T-cell (primary cell): ENCODE results near the gene HS6ST1. TPM values are rescaled to one million over a fixed set of nuclear protein-coding genes. Genes with fewer than 3 reads are reported as not detected.

Experiments
- ATAC-seq, 4 experiments: fragments of 200-7000 bp in 3 of 4; fragments of 150-1000 bp in 1 of 4; cut with Tn5 transposase; replicated peaks in 1 of 4; 1 replicate in 3 of 4; 2 replicates in 1 of 4; pipeline ENCODE4 v1.10.0; 2021; ENCODE audit warnings: moderate library complexity in 3 of 4, mild to moderate bottlenecking in 2 of 4, moderate number of reproducible peaks in 1 of 4
- CTCF ChIA-PET, 2 donors: fragments of 300-600 bp; sonication (Branson Sonifier 250); formaldehyde crosslinking; loops; one replicate each; lab custom pipeline; 2022; ENCODE audit warnings: antibody characterized with exemption in 2 of 2; lab: Charles Lee
- POLR2A ChIA-PET, 2 donors: fragments of 300-600 bp; sonication (Branson Sonifier 250); formaldehyde crosslinking; loops; one replicate each; lab custom pipeline; 2022; ENCODE audit warnings: antibody characterized with exemption in 2 of 2; lab: Charles Lee
- DNase-seq, 35 experiments: peaks; one replicate each; pipeline versions ENCODE4 v3.0.0 to v3.0.0-alpha.2; 2013 to 2023
- H3K27ac ChIP-seq: one replicate; pipeline ENCODE4 v1.5.1; 2013; ENCODE audit warnings: low read length
- H3K27me3 ChIP-seq, 2 experiments: replicated peaks in 1 of 2; 1 replicate in 1 of 2; 2 replicates in 1 of 2; pipeline versions ENCODE4 v1.6.1 to v1.7.0; 2013; ENCODE audit warnings: low read length in 1 of 2, mixed read lengths in 1 of 2; ENCODE audit not compliant: control insufficient read depth in 2 of 2, insufficient read depth in 2 of 2; ENCODE audit errors: extremely low read depth in 1 of 2
- H3K36me3 ChIP-seq, 2 donors: 1 replicate in 1 of 2; 2 replicates in 1 of 2; pipeline versions ENCODE4 v1.6.1 to v1.7.0; 2013; ENCODE audit warnings: low read length in 1 of 2; ENCODE audit not compliant: control insufficient read depth in 2 of 2, insufficient read depth in 1 of 2; ENCODE audit errors: extremely low read depth in 1 of 2
- H3K4me1 ChIP-seq, 2 experiments: 1 replicate in 1 of 2; 2 replicates in 1 of 2; pipeline versions ENCODE4 v1.6.1 to v1.7.0; 2013; ENCODE audit warnings: low read length in 2 of 2, mixed read lengths in 1 of 2; ENCODE audit not compliant: insufficient read depth in 2 of 2, control insufficient read depth in 1 of 2; ENCODE audit errors: extremely low read depth in 1 of 2
- H3K4me3 ChIP-seq, 2 donors: 1 replicate in 1 of 2; 2 replicates in 1 of 2; pipeline versions ENCODE4 v1.5.1 to v1.7.0; 2013; ENCODE audit warnings: mild to moderate bottlenecking in 2 of 2, low read length in 1 of 2, moderate library complexity in 1 of 2; ENCODE audit not compliant: control insufficient read depth in 1 of 2; ENCODE audit errors: extremely low read depth in 1 of 2
- H3K9me3 ChIP-seq: 2 replicates; pipeline ENCODE4 v1.7.0; 2013
- H3K27ac Mint-ChIP-seq, 2 donors: one replicate each; pipeline ENCODE4 v1.8.0; 2020 to 2021; ENCODE audit warnings: mild to moderate bottlenecking in 2 of 2, mixed read lengths in 2 of 2
- H3K27me3 Mint-ChIP-seq, 2 donors: one replicate each; pipeline ENCODE4 v1.8.0; 2021 to 2022; ENCODE audit warnings: mixed read lengths in 2 of 2
- H3K36me3 Mint-ChIP-seq: one replicate; pipeline ENCODE4 v1.8.0; 2021; ENCODE audit warnings: mixed read lengths
- H3K4me1 Mint-ChIP-seq, 3 donors: one replicate each; pipeline ENCODE4 v1.8.0; 2020 to 2022; ENCODE audit warnings: mixed read lengths in 3 of 3, mild to moderate bottlenecking in 1 of 3
- H3K4me3 Mint-ChIP-seq, 3 donors: one replicate each; pipeline ENCODE4 v1.8.0; 2020 to 2022; ENCODE audit warnings: mild to moderate bottlenecking in 3 of 3, mixed read lengths in 3 of 3, moderate library complexity in 3 of 3
- H3K9me3 Mint-ChIP-seq, 3 donors: one replicate each; pipeline ENCODE4 v1.8.0; 2020 to 2022; ENCODE audit warnings: mixed read lengths in 3 of 3
- WGBS: methylation state at CpG from one replicate; pipeline ENCODE4 v1.1.5; 2013; ENCODE audit warnings: missing lambda C conversion rate; ENCODE audit not compliant: insufficient coverage; 5-methylcytosine and 5-hydroxymethylcytosine counted together
- total RNA-seq, 35 experiments: library from RNA in 6 of 35; stranded (reverse) in 6 of 35; fragments of 120-200 nt in 1 of 35; gene quantifications; one replicate each; pipeline versions ENCODE4 v1.2.1 to v1.2.4 and lab custom pipeline; 2013 to 2026

The HS6ST1 gene
- total RNA-seq, 5 donors from 2014 or later (not counting 1 experiment from before 2014, with no cell fraction given), result 7.6 to 15.6 (median 15.4) TPM

GRCh38 chr2:128358941-128359731 is 40.5 kb upstream of the HS6ST1 start:
- Histone ChIP-seq H3K27ac (no peak overlapping the region), H3K36me3 (no peaks in the 10 kb centered on the region), H3K27me3 (peaks cover 0 to 39% of the 10 kb centered on the region in 2 experiments), H3K9me3 (no peaks in the 10 kb centered on the region), H3K4me1 (no peaks in the 10 kb centered on the region), H3K4me3 (no peak overlapping the region)
- WGBS, result 78% methylated on average over 10 of the region's 16 CpGs
- POLR2A ChIA-PET, result no interaction called here
- Mint-ChIP-seq H3K36me3 (no peaks in the 10 kb centered on the region), H3K27ac (no peak overlapping the region), H3K9me3 (peaks cover 0 to 2% (median 0%) of the 10 kb centered on the region in 3 donors), H3K4me1 (no peaks in the 10 kb centered on the region), H3K4me3 (no peak overlapping the region), H3K27me3 (peaks cover 0 to 14% of the 10 kb centered on the region in 2 donors)
- DNase-seq, result peak in 2 of 35 experiments; percentile 9 to 18
- CTCF ChIA-PET, result no interaction called here
- no peak for ATAC-seq

DNA sequence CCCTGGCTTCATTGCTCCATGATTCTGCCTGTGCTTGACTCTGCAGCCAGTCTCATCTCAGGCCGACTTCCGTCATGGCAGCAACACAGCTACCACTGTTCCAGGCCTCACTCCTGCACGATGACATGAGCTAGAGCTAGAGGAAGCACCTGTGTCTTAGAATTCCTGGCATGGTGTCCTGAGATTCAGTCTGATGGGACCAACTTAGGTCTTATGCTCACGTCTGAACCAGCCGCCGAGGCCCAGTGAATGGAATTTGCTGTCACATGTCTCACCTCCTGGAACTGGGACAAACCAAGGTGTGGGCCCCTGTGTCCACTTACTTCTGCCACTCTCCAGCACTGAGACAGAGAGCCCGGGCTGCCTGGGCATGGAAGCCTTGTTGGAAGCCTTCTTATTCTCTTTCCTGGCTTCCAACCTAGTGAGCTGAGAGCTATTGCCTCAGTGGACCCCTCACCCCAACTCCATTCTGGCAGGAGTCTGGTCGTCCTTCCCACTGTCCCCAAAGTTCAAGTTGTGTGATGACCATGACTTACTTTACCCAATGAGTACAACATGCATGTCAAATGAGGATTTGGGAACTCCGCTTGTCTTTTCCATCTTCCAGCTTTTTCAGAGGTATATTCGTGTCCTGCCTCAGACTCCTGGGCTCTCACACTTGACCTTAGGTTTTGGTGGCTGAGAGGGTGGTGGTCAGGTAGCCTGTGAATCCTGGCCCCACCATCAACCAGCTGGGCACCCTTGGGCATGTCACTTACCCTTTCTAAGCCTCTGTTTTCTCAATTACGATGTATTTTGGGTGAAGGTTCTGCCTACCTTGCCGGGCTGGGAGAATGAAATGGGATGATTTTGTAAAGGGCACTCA is 39.1 kb upstream of the HS6ST1 start:
- Histone ChIP-seq H3K27ac (no peak overlapping the region), H3K4me3 (no peak overlapping the region), H3K9me3 (no peaks in the 10 kb centered on the region), H3K36me3 (no peaks in the 10 kb centered on the region), H3K27me3 (peaks cover 0 to 35% of the 10 kb centered on the region in 2 experiments), H3K4me1 (no peaks in the 10 kb centered on the region)
- CTCF ChIA-PET, result no interaction called here
- Mint-ChIP-seq H3K27me3 (peaks cover 0 to 14% of the 10 kb centered on the region in 2 donors), H3K27ac (no peak overlapping the region), H3K4me1 (no peaks in the 10 kb centered on the region), H3K36me3 (no peaks in the 10 kb centered on the region), H3K9me3 (peaks cover 0 to 2% (median 0%) of the 10 kb centered on the region in 3 donors), H3K4me3 (no peak overlapping the region)
- WGBS, result 80% methylated on average over 7 of the region's 12 CpGs
- POLR2A ChIA-PET, result no interaction called here
- ATAC-seq (no peak), DNase-seq (no peak)

- peaks cover 0 to 32% of the 10 kb centered on the region in 2 experiments for H3K27me3 ChIP-seq
- ATAC-seq, result no peak
- H3K4me1 ChIP-seq, result no peaks in the 10 kb centered on the region
- no peaks in the 10 kb centered on the region for H3K9me3 ChIP-seq
- H3K4me3 ChIP-seq, result no peak overlapping the region
- CTCF ChIA-PET, result no interaction called here
- Mint-ChIP-seq H3K27me3 (peaks cover 0 to 13% of the 10 kb centered on the region in 2 donors), H3K27ac (no peak overlapping the region), H3K9me3 (peaks cover 5 to 10% (median 8%) of the 10 kb centered on the region in 3 donors), H3K36me3 (no peaks in the 10 kb centered on the region), H3K4me3 (no peak overlapping the region), H3K4me1 (no peaks in the 10 kb centered on the region)
- H3K36me3 ChIP-seq, result no peaks in the 10 kb centered on the region
- DNase-seq, result no peak
- no peak overlapping the region for H3K27ac ChIP-seq
- WGBS, result no CpG with 5 or more reads among the region's 2 CpGs
- POLR2A ChIA-PET, result no interaction called here
Measured at GRCh38 chr2:128356127-128356526, 37.5 kb upstream of the HS6ST1 start.

DNA sequence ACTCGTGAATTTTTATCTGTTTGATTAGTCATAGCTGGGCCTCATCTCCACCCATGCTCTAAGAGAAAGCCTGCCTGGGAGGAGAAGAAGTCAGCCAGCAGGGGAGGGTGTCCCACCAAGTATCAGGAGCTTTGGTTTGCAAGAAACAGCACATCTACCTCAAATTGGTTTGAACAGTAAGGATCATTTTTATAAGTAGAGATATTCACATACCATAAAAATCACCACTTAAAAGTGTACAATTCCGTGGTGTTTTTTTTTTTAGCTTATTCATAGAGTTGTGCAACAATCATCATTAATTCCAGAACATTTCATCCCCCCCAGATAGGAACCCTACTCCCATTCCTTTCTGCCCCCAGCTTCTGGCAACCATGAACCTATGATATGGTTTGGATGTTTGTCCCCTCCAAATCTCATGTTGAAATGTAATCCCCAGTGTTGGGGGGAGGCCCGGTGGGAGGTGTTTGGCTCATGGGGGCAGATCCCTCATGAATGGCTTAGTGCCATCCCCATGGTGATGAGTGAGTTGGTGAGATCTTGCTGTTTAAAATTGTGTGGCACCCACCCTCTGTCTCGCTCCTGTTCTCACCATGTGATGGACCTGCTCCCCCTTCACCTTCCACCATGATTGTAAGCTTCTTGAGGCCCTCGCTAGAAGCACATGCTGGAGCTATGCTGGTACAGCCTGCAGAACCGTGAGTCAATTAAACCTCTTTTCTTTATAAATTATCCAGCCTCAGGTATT is 36.2 kb upstream of the HS6ST1 start:
- Mint-ChIP-seq H3K4me1 (no peaks in the 10 kb centered on the region), H3K27ac (no peak overlapping the region), H3K4me3 (no peak overlapping the region), H3K36me3 (no peaks in the 10 kb centered on the region), H3K9me3 (peaks cover 5 to 18% (median 14%) of the 10 kb centered on the region in 3 donors), H3K27me3 (peaks cover 0 to 6% of the 10 kb centered on the region in 2 donors)
- H3K27me3 ChIP-seq, result peaks cover 0 to 23% of the 10 kb centered on the region in 2 experiments
- WGBS, result 57% methylated on average over 1 of the region's 6 CpGs
- H3K27ac ChIP-seq, result no peak overlapping the region
- H3K4me3 ChIP-seq, result no peak overlapping the region
- H3K9me3 ChIP-seq, result no peaks in the 10 kb centered on the region
- ChIA-PET CTCF (interaction anchor here in 1 of 2 donors (0.6 kb wide), 1 partner anchor 1395 kb away, joined by 3 read pairs; no protein-coding TSS in a partner anchor), POLR2A (no interaction called here)
- no peak for DNase-seq
- no peaks in the 10 kb centered on the region for H3K36me3 ChIP-seq
- ATAC-seq, result no peak
- H3K4me1 ChIP-seq, result no peaks in the 10 kb centered on the region

DNA sequence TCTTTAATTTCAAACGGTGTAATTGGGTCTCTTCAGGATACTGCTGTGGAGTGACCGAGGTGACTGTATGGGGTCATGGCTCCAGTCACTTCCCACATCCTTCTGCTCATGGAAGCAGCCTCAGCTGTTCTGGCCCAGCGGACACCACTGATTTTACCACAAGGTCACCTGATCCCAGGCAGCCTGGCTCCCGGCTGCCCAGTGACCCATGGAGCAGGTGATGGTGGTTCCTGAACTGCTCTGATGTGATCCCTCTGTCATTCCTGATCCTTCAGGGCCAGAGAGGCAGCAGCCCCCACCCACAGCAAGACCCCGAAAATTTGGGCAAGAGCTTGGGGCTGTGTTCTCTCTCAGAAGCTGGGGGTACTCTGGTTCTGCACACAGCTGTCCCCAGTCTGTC is 35.5 kb upstream of the HS6ST1 start:
- Histone ChIP-seq H3K27me3 (peaks cover 0 to 19% of the 10 kb centered on the region in 2 experiments), H3K9me3 (no peaks in the 10 kb centered on the region), H3K36me3 (no peaks in the 10 kb centered on the region), H3K4me1 (no peaks in the 10 kb centered on the region), H3K4me3 (no peak overlapping the region), H3K27ac (no peak overlapping the region)
- ATAC-seq (no peak), DNase-seq (no peak)
- CTCF ChIA-PET, result no interaction called here
- no peak overlapping the region for H3K27ac Mint-ChIP-seq
- H3K4me1 Mint-ChIP-seq, result no peaks in the 10 kb centered on the region
- peaks cover 5 to 18% (median 14%) of the 10 kb centered on the region in 3 donors for H3K9me3 Mint-ChIP-seq
- no peaks in the 10 kb centered on the region for H3K36me3 Mint-ChIP-seq
- H3K4me3 Mint-ChIP-seq, result no peak overlapping the region
- peaks cover 0 to 4% of the 10 kb centered on the region in 2 donors for H3K27me3 Mint-ChIP-seq
- whole genome bisulfite sequencing, result 87% methylated on average over 2 of the region's 5 CpGs
- POLR2A ChIA-PET, result no interaction called here

DNA sequence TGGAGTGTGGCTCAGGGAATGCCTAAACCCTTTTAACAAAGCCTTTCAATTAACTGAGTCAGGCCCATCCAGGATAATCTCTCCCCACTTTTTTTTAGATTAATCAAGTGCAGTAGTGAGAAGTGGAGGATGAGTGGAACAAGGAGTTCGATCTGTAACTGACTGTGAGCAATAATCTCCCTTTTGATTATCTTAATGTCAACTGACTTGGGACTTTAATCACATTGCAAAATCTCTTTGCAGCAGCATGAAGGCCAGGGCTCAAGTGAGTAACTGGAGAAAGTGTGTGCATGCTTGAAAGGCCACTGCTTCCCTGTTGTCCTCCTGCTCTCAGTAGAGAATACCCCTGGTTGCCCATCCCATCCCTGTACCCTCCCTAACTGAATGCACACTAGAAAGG is 32.1 kb upstream of the HS6ST1 start:
- ChIA-PET POLR2A (no interaction called here), CTCF (interaction anchor here in 1 of 2 donors (0.6 kb wide), 1 partner anchor 95 kb away, joined by 5 read pairs; no protein-coding TSS in a partner anchor)
- Mint-ChIP-seq H3K4me1 (no peaks in the 10 kb centered on the region), H3K4me3 (no peak overlapping the region), H3K27me3 (peaks cover 0 to 5% of the 10 kb centered on the region in 2 donors), H3K27ac (no peak overlapping the region), H3K9me3 (peaks cover 5 to 18% (median 14%) of the 10 kb centered on the region in 3 donors), H3K36me3 (no peaks in the 10 kb centered on the region)
- DNase-seq, result no peak
- no CpG with 5 or more reads among the region's 1 CpG for WGBS
- H3K27me3 ChIP-seq, result peaks cover 0 to 32% of the 10 kb centered on the region in 2 experiments
- ATAC-seq, result no peak
- no peaks in the 10 kb centered on the region for H3K36me3 ChIP-seq
- no peaks in the 10 kb centered on the region for H3K9me3 ChIP-seq
- no peak overlapping the region for H3K4me3 ChIP-seq
- no peaks in the 10 kb centered on the region for H3K4me1 ChIP-seq
- H3K27ac ChIP-seq, result no peak overlapping the region
